Measurements from ENCODE around the gene COL21A1. TPM values are rescaled to one million over a fixed set of nuclear protein-coding genes. Genes with fewer than 3 reads are reported as not detected.

The COL21A1 gene
- total RNA-seq, 1 experiment from 2014 or later: 1.8 TPM

- Histone ChIP-seq H3K4ac (ENCODE audit: low read depth, low read length) (no peak overlapping the region), H3K79me2 (ENCODE audit: insufficient read depth, low read length) (no peaks in the 10 kb centered on the region), H3K9me3 (ENCODE audit: control insufficient read depth, low read depth, low read length) (no peaks in the 10 kb centered on the region), H3K79me1 (ENCODE audit: insufficient read depth, low read depth, low read length, poor library complexity, severe bottlenecking) (no peaks in the 10 kb centered on the region), H2AK5ac (ENCODE audit: insufficient read length, low read length) (no peak overlapping the region), H4K8ac (replicated peaks; ENCODE audit: insufficient read length, low read depth, low read length) (no peak overlapping the region), H3K27ac (ENCODE audit: insufficient read length, low read depth, low read length) (no peak overlapping the region), H3K23ac (ENCODE audit: insufficient read length, low read depth, low read length) (no peak overlapping the region), H3K18ac (ENCODE audit: insufficient read length, low read depth, low read length) (no peak overlapping the region), H2BK120ac (ENCODE audit: low read depth, low read length, poor library complexity, severe bottlenecking) (no peak overlapping the region), H2BK12ac (ENCODE audit: insufficient read length, low read depth, low read length) (no peak overlapping the region), H2BK5ac (ENCODE audit: insufficient read length, low read length) (no peak overlapping the region), H2BK20ac (ENCODE audit: low read depth, low read length, poor library complexity, severe bottlenecking) (no peak overlapping the region), H4K91ac (ENCODE audit: insufficient read length, low read depth, low read length) (no peak overlapping the region), H3K56ac (ENCODE audit: insufficient read length, low read depth, low read length) (no peak overlapping the region), H4K5ac (ENCODE audit: insufficient read length, low read depth, low read length) (no peak overlapping the region), H3K27me3 (ENCODE audit: insufficient read depth, low read length) (no peaks in the 10 kb centered on the region), H2BK15ac (ENCODE audit: low read depth, low read length) (no peak overlapping the region), H3K14ac (ENCODE audit: insufficient read depth, low read length) (no peak overlapping the region), H3K23me2 (ENCODE audit: insufficient read length, low read depth, low read length, poor library complexity, severe bottlenecking) (no peaks in the 10 kb centered on the region), H2AFZ (ENCODE audit: low read length) (peak overlapping the region; percentile 73), H3T11ph (ENCODE audit: low read length) (no peak overlapping the region), H3K4me1 (ENCODE audit: insufficient read depth, low read length) (no peaks in the 10 kb centered on the region; the same call in 1 of the 2 replicates), H3K4me2 (ENCODE audit: insufficient read depth, insufficient read length, low read length) (no peak overlapping the region), H3K9ac (ENCODE audit: extremely low read depth, insufficient read length, low read length) (no peak overlapping the region), H4K20me1 (ENCODE audit: control insufficient read depth, insufficient read depth, insufficient read length) (no peaks in the 10 kb centered on the region)
- H3K27me3 Mint-ChIP-seq (ENCODE audit: low read depth): no peaks in the 10 kb centered on the region
- DNase-seq: no peak
- no peak overlapping the region for H3K4me3 Mint-ChIP-seq
- no peak overlapping the region for H3K27ac Mint-ChIP-seq
- no peak for TF ChIP-seq CTCF (conservative IDR thresholded peaks at IDR 0.05)
- no CpG with 5 or more reads among the region's 3 CpGs for WGBS (ENCODE audit: extremely low coverage, insufficient read length, low lambda C conversion rate)
- peaks cover 11 to 20% of the 10 kb centered on the region in 2 experiments for H3K4me1 Mint-ChIP-seq
- no peaks in the 10 kb centered on the region for H3K36me3 Mint-ChIP-seq (ENCODE audit: insufficient read depth in 1 of 3, low read depth in 3 of 3)
- H3K9me3 Mint-ChIP-seq: no peaks in the 10 kb centered on the region
Observed at GRCh38 chr6:56023829-56024228, 223.6 kb downstream of the COL21A1 start.
